ENCODE results near the gene SYNRG. TPM values are rescaled to one million over a fixed set of nuclear protein-coding genes. Genes with fewer than 3 reads are reported as not detected.

Gene SYNRG
- total and polyA plus RNA-seq, 2 donors (not counting 3 experiments of a cell fraction or from before 2014, with no cell fraction given): 15.3 to 42.2 TPM

- Histone ChIP-seq H3K9me3 (replicated peaks; ENCODE audit: control insufficient read depth, insufficient read depth, low read length) (no peaks in the 10 kb centered on the region), H3K36me3 (ENCODE audit: control insufficient read depth in 2 of 2, extremely low read depth in 1 of 2, insufficient read depth in 2 of 2, low read length in 2 of 2) (peaks cover 15 to 30% of the 10 kb centered on the region in 2 experiments), H3K4me2 (ENCODE audit: insufficient read depth, low read length) (no peak overlapping the region), H3K27me3 (ENCODE audit: control insufficient read depth in 2 of 2, insufficient read depth in 2 of 2, low read length in 2 of 2) (no peaks in the 10 kb centered on the region), H3K4me3 (replicated peaks in 1 of 3; ENCODE audit: insufficient read depth in 1 of 3, low read depth in 1 of 3, low read length in 3 of 3) (no peak overlapping the region), H3K9ac (replicated peaks; ENCODE audit: extremely low read depth, insufficient read depth, low read length) (no peak overlapping the region), H3K79me2 (ENCODE audit: control insufficient read depth, insufficient read depth, low read length) (peaks cover 4% of the 10 kb centered on the region), H3K4me1 (ENCODE audit: control insufficient read depth, extremely low read depth, insufficient read depth, low read length) (no peaks in the 10 kb centered on the region), H2AFZ (ENCODE audit: low read depth, low read length) (no peak overlapping the region), H4K20me1 (replicated peaks; ENCODE audit: control insufficient read depth, extremely low read depth, insufficient read depth, low read length) (no peaks in the 10 kb centered on the region), H3K27ac (ENCODE audit: insufficient read depth, low read depth, low read length) (no peak overlapping the region), H3K9me1 (replicated peaks; ENCODE audit: control insufficient read depth, extremely low read depth, insufficient read depth, low read length) (no peaks in the 10 kb centered on the region)
- no peak for FAIRE-seq
- no peak for DNase-seq (ENCODE audit: low read depth, low spot score)
- ChIA-PET CTCF (interaction anchor here (1.0 to 1.6 kb wide), 4 partner anchors 9 to 31 kb away, joined by 3 to 8 read pairs (median 4); no protein-coding TSS in a partner anchor), POLR2A (no interaction called here)
- intact Hi-C loops (cut with micrococcal nuclease): no loop called here
- BruUV-seq (replicated peaks): no TSS peak
- dilution Hi-C loops (cut with MboI; ENCODE audit: extremely low pct_ligation_motif_present, low sequenced_read_pairs): no loop called here
- no peak for TF ChIP-seq FOS (IDR thresholded peaks at IDR 0.05; ENCODE audit: borderline replicate concordance, insufficient read depth, low read length)
- TF ChIP-seq EZH2 (IDR thresholded peaks at IDR 0.05; ENCODE audit: borderline replicate concordance, low read depth, low read length, severe bottlenecking): no peak
- no peak for TF ChIP-seq CTCF (IDR thresholded peaks at IDR 0.05; ENCODE audit: extremely low read depth in 1 of 2, insufficient read depth in 1 of 2, low read depth in 1 of 2, low read length in 2 of 2)
- TF ChIP-seq JUN (IDR thresholded peaks at IDR 0.05; ENCODE audit: borderline replicate concordance, insufficient read depth, insufficient read length, low read depth): no peak
- no peak for TF ChIP-seq POLR2A (IDR thresholded peaks at IDR 0.05; ENCODE audit: low read depth, low read length)
- TF ChIP-seq MYC (IDR thresholded peaks at IDR 0.05; ENCODE audit: low read depth, low read length): no peak
- no peak for TF ChIP-seq MAX (IDR thresholded peaks at IDR 0.05; ENCODE audit: insufficient read depth, insufficient read length)
Observed at GRCh38 chr17:37541880-37542660, 67.1 kb downstream of the SYNRG start.

All from endothelial cell of umbilical vein (primary cell).